GM15510 (cell line): ENCODE results near the gene EML1.

Source experiments
- POLR2A ChIP-seq: IDR thresholded peaks from 3 replicates; pipeline ENCODE4 v1.6.1; 2011; ENCODE audit warnings: borderline replicate concordance; ENCODE audit not compliant: insufficient read length; ENCODE audit errors: extremely low read depth

The EML1 gene

DNA sequence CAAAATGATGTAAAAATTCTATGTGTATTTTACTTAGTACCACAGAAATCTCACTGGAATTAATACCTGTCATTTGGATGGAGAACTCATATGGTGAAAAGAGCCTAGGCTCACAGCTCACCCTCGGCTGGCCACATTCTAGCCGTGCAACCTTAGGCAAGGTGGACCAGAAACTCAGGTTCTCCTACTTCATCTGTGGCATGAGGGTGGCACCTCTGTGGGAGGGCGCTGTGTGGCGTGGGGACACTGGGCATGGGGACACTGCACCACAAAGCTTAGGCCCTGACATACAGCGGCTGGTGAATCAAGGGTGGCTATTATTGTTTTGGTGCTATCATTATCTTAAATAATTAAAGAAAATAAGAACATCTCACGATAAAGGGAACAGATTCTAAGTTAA lies 47.1 kb downstream of the EML1 start:
- no peak for TF ChIP-seq POLR2A

DNA sequence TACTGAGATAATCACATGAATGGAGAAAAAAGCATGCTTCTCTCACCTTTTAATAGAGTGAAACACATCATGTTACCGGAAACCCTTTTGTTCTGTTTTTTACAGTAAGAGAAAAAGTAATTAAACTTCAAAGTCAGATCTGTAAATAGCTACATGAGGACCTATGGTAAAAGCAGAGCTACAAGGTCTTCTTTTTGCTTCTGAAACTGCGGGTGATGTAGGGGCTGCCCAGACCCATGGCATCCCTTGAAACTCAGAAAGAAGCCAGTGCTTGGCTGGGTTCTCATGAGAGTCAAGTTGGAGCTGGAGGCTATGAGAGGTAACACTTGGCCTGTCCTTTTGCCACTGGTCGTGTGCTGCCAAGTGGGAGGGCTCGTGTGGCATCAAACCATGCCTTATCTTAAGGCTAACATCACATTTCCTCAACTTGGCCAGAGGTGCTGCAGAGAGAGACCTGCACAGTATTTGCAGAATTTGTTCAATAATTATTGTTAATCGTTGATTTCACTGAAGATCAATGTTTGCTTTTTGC lies 47.6 kb downstream of the EML1 start:
- TF ChIP-seq POLR2A, result no peak

DNA sequence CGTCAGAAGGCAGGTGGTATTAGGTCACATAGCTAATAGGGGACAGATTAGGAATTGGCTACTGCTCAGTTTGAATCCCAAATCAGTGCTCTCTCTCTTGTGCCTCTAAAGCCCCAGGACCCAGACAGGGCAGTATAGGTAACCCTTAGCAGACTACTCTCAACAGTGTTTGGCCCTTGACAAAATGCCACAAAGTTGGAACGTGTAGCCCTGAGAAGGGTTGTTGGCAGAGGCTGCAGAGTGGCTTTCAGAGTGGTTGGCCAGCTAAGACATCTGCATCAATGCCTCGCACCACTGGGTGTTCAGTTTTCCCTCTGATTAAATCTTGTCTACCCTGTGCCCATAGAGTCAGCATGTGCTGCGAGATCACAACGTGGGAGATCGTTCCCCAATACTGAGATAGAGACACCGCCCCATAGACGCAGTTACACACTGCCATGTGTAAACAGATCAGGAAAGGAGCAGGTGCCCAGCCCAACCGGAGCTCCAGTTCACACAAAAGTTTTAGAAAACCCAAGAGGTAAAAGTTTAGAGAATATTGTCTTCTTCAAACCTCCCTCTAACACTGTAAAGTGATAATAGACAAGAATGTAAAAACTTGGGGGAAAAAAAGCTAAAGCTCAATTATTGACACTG lies 48.3 kb downstream of the EML1 start:
- TF ChIP-seq POLR2A, result no peak

DNA sequence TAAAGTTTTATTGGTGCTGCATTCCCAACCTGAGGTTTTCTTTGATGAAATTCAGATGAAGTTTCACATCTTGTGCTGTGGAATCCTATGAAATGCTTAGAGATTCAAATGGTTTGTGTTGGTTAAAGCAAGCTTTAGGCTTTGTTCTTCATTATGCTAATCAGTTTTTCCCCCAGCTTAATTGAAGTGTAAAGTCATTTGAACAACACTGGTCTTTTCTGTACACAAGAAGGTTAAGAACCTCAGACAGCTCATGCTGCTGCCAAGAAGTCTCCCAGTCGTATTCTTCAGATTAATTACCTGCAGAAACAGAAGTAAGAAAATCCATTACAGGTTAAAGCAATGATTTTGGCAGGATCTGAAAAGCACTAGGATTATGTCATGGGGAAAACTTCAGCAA lies 48.9 kb downstream of the EML1 start:
- TF ChIP-seq POLR2A, result no peak

DNA sequence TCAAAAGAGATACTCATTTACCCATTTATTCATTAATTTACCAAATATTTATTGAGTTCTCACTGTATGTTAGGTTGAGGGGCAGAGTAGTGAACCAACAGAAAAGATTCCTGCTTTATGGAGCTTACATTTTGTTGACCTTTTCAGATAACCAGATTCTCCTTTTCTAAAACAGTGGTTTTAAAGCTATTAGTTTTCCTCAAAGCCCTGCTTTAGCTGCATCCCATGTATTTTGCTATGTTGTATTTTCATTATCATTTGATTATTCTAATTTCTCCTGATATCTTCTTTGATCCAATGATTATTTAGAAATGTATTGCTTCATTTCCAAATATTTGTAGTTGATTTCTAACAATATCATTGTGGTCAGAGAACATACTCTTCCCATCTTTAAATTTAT lies 53.6 kb downstream of the EML1 start:
- TF ChIP-seq POLR2A, result no peak

DNA sequence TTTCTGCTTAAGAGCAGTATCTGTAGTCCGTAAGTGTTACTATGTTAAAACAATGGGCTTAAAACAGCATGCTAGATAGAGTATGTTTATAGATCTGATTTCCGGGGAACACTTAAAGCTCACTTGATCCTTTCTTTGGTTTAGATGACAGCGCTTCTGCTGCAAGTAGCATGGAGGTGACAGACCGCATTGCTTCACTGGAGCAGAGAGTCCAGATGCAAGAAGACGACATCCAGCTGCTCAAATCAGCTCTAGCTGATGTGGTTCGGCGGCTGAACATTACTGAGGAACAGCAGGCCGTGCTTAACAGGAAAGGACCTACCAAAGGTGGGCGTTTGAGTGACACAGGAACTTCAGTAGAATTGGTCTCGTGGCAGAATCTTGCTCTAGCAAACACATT lies 57.5 kb downstream of the EML1 start:
- TF ChIP-seq POLR2A, result no peak

DNA sequence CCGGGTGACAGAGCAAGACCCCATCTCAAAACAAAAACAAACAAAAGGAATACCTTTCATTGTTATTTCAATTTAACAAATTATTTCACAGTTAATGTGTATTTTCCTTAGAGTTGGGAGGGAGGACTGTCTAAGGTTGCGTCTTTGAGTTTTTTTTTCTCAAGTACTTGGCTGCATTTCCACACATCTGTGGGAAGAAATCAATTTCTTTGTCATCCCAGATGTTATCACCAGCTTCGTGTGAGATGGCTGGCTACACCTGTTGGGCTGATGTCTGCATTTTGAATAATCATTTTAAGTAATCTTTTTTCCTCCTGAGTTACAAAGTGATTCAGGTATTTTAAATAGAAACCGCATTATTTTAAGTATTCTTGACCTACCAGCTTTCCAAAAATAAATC lies 59.4 kb downstream of the EML1 start:
- TF ChIP-seq POLR2A, result no peak

GRCh38 chr14:99853206-99853605 lies 60.0 kb downstream of the EML1 start:
- TF ChIP-seq POLR2A, result no peak

GRCh38 chr14:99854831-99855230 lies 61.6 kb downstream of the EML1 start:
- no peak for TF ChIP-seq POLR2A

GRCh38 chr14:99855271-99855670 lies 62.1 kb downstream of the EML1 start:
- no peak for TF ChIP-seq POLR2A

DNA sequence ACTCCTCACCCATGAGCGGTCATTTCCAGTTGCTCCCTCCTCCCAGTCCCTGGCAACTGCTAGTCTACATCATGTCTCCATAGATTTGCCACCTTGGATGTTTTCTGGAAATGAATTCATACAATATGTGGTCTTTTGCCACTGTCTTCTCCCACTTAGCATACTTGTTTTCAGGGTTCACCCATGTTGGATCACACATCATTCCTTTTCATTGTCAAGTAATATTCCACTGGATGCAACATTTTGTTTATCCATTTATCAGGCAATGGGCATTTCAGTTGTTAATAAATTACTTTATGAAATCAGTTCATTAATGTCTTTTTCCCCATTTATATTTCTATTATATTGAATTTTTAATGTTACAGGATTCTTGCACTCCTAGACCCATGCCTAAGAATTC lies 64.3 kb downstream of the EML1 start:
- TF ChIP-seq POLR2A, result no peak

GRCh38 chr14:99860219-99860618 lies 67.0 kb downstream of the EML1 start:
- TF ChIP-seq POLR2A, result no peak

- no peak for TF ChIP-seq POLR2A
These were observed 68.9 kb downstream of the EML1 start for GRCh38 chr14:99862136-99862535.

- TF ChIP-seq POLR2A, result no peak
These were observed 69.8 kb downstream of the EML1 start for GRCh38 chr14:99863059-99863458.

DNA sequence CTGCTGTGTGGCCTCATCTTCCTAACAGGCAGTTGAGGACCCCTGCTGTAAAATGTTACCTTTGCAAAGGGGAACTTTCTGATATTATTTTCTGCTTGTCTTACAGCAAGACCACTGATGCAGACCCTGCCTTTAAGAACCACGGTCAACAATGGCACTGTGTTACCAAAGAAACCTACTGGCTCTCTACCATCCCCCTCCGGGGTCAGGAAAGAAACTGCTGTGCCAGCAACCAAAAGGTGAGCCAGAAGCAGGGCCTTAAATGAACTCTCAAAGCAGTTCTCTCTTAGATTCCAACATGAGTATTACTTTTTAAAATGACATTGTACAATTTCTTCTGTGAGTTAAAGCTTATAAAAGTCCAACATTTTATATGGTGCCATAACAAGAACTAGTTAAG lies 72.2 kb downstream of the EML1 start:
- TF ChIP-seq POLR2A, result no peak

GRCh38 chr14:99870617-99871016 lies 77.4 kb downstream of the EML1 start:
- TF ChIP-seq POLR2A, result no peak

DNA sequence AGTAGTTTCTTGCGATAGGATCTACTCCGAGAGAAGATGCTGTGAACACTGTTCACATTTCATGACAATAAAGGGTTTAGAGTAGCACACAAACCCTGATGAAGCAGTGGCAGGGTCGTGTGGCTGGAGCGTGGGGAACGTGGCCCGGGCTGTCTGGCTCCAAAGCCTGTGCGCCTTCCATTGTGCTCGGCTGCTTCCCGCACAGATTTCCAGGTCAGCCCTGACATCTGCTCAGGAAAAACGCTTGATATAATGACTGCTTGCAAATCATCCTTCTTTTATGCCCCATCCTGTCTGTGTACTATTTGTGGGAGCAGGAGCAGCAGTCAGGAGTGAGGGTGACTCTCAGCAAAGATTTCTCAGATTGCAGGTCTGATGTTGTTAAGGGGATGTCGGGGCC lies 78.6 kb downstream of the EML1 start:
- no peak for TF ChIP-seq POLR2A

DNA sequence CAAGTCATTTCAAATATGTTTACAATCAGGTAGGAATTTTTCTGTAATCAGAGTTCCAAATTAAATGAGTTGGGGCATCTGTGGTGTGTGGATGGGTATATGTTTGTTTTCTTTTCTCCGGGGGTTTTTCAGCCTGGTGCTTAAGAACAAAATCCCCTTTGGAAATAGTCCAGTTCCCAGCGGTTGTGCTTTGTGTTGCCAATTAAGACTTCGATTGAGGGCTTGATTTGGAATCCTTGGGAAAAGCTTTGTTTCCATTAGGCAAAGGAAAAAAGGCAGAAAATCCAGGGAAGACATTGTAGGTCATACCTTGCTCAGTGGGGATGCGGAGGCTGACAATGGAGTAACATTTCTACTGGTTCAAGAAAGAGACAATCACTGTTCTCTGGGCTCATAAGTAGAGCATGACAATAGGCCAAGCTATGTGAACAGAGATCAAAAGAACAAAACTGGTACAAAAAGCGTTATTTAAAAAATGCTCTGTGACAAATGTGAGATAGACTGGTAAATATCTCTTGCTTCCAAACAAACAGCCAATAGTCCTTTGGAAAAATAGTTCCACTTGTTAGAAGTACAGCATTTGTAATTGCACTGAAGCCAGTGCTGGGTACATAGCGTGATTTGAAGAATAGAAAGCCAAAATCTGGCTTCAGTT lies 79.7 kb downstream of the EML1 start:
- TF ChIP-seq POLR2A, result no peak

GRCh38 chr14:99873653-99874052 lies 80.4 kb downstream of the EML1 start:
- TF ChIP-seq POLR2A, result no peak
